ENCODE results near the gene TMX1.

TMX1 gene

GRCh38 chr14:51260225-51260624 is 20.2 kb downstream of the TMX1 start:
- no peaks in the 10 kb centered on the region for H3K9me3 ChIP-seq (ENCODE audit: control insufficient read depth, insufficient read depth, low read length)
- H3K79me2 ChIP-seq (ENCODE audit: control insufficient read depth, low read length) = no peaks in the 10 kb centered on the region
- H3K27ac ChIP-seq (ENCODE audit: low read depth, low read length) = no peak overlapping the region
- H3K36me3 ChIP-seq (ENCODE audit: control insufficient read depth, low read length) = peaks cover 46% of the 10 kb centered on the region
- no peak for TF ChIP-seq CTCF (IDR thresholded peaks at IDR 0.05; ENCODE audit: low read depth, low read length, poor library complexity, severe bottlenecking)
- no peak for TF ChIP-seq EZH2phosphoT487 (IDR thresholded peaks at IDR 0.05; ENCODE audit: borderline replicate concordance, low read length)
- no peak overlapping the region for H3K4me2 ChIP-seq (ENCODE audit: low read length)
- H3K4me3 ChIP-seq (ENCODE audit: low read length) = no peak overlapping the region
- H3K27me3 ChIP-seq (ENCODE audit: control insufficient read depth, low read length) = no peaks in the 10 kb centered on the region
- H4K20me1 ChIP-seq (ENCODE audit: control insufficient read depth, insufficient read depth, low read depth, low read length) = no peaks in the 10 kb centered on the region
- no peaks in the 10 kb centered on the region for H3F3A ChIP-seq (ENCODE audit: control insufficient read depth, insufficient read depth)
- peaks cover 7% of the 10 kb centered on the region for H3K4me1 ChIP-seq (ENCODE audit: control insufficient read depth, low read length)
- H3K9me2 ChIP-seq (replicated peaks; ENCODE audit: control insufficient read depth, low read length) = no peaks in the 10 kb centered on the region

GRCh38 chr14:51261151-51261550 is 21.1 kb downstream of the TMX1 start:
- Histone ChIP-seq H3K9me2 (replicated peaks; ENCODE audit: control insufficient read depth, low read length) (no peaks in the 10 kb centered on the region), H3K4me3 (ENCODE audit: low read length) (no peak overlapping the region), H3K36me3 (ENCODE audit: control insufficient read depth, low read length) (peaks cover 37% of the 10 kb centered on the region), H3K4me2 (ENCODE audit: low read length) (no peak overlapping the region), H3F3A (ENCODE audit: control insufficient read depth, insufficient read depth) (no peaks in the 10 kb centered on the region), H4K20me1 (ENCODE audit: control insufficient read depth, insufficient read depth, low read depth, low read length) (no peaks in the 10 kb centered on the region), H3K27me3 (ENCODE audit: control insufficient read depth, low read length) (no peaks in the 10 kb centered on the region), H3K4me1 (ENCODE audit: control insufficient read depth, low read length) (peaks cover 7% of the 10 kb centered on the region), H3K79me2 (ENCODE audit: control insufficient read depth, low read length) (no peaks in the 10 kb centered on the region), H3K27ac (ENCODE audit: low read depth, low read length) (no peak overlapping the region), H3K9me3 (ENCODE audit: control insufficient read depth, insufficient read depth, low read length) (no peaks in the 10 kb centered on the region)
- no peak for TF ChIP-seq EZH2phosphoT487 (IDR thresholded peaks at IDR 0.05; ENCODE audit: borderline replicate concordance, low read length)
- no peak for TF ChIP-seq CTCF (IDR thresholded peaks at IDR 0.05; ENCODE audit: low read depth, low read length, poor library complexity, severe bottlenecking)

GRCh38 chr14:51262868-51263267 is 22.8 kb downstream of the TMX1 start:
- no peak overlapping the region for H3K4me2 ChIP-seq (ENCODE audit: low read length)
- H3K4me3 ChIP-seq (ENCODE audit: low read length) = no peak overlapping the region
- H3K27me3 ChIP-seq (ENCODE audit: control insufficient read depth, low read length) = no peaks in the 10 kb centered on the region
- TF ChIP-seq CTCF (IDR thresholded peaks at IDR 0.05; ENCODE audit: low read depth, low read length, poor library complexity, severe bottlenecking) = no peak
- no peak for TF ChIP-seq EZH2phosphoT487 (IDR thresholded peaks at IDR 0.05; ENCODE audit: borderline replicate concordance, low read length)
- H3F3A ChIP-seq (ENCODE audit: control insufficient read depth, insufficient read depth) = no peaks in the 10 kb centered on the region
- H3K36me3 ChIP-seq (ENCODE audit: control insufficient read depth, low read length) = peaks cover 24% of the 10 kb centered on the region
- no peaks in the 10 kb centered on the region for H3K9me2 ChIP-seq (replicated peaks; ENCODE audit: control insufficient read depth, low read length)
- peaks cover 7% of the 10 kb centered on the region for H3K4me1 ChIP-seq (ENCODE audit: control insufficient read depth, low read length)
- no peaks in the 10 kb centered on the region for H4K20me1 ChIP-seq (ENCODE audit: control insufficient read depth, insufficient read depth, low read depth, low read length)
- H3K27ac ChIP-seq (ENCODE audit: low read depth, low read length) = no peak overlapping the region
- H3K79me2 ChIP-seq (ENCODE audit: control insufficient read depth, low read length) = no peaks in the 10 kb centered on the region
- H3K9me3 ChIP-seq (ENCODE audit: control insufficient read depth, insufficient read depth, low read length) = no peaks in the 10 kb centered on the region

- no peak for TF ChIP-seq EZH2phosphoT487 (IDR thresholded peaks at IDR 0.05; ENCODE audit: borderline replicate concordance, low read length)
- no peak for TF ChIP-seq CTCF (IDR thresholded peaks at IDR 0.05; ENCODE audit: low read depth, low read length, poor library complexity, severe bottlenecking)
- Histone ChIP-seq H3K27ac (ENCODE audit: low read depth, low read length) (no peak overlapping the region), H3K9me3 (ENCODE audit: control insufficient read depth, insufficient read depth, low read length) (no peaks in the 10 kb centered on the region), H3K9me2 (replicated peaks; ENCODE audit: control insufficient read depth, low read length) (no peaks in the 10 kb centered on the region), H3K4me2 (ENCODE audit: low read length) (no peak overlapping the region), H3K4me1 (ENCODE audit: control insufficient read depth, low read length) (peaks cover 3% of the 10 kb centered on the region), H3K36me3 (ENCODE audit: control insufficient read depth, low read length) (no peaks in the 10 kb centered on the region; the same call in 1 of the 2 replicates), H3K4me3 (ENCODE audit: low read length) (no peak overlapping the region), H4K20me1 (ENCODE audit: control insufficient read depth, insufficient read depth, low read depth, low read length) (no peaks in the 10 kb centered on the region), H3K79me2 (ENCODE audit: control insufficient read depth, low read length) (no peaks in the 10 kb centered on the region), H3K27me3 (ENCODE audit: control insufficient read depth, low read length) (no peaks in the 10 kb centered on the region), H3F3A (ENCODE audit: control insufficient read depth, insufficient read depth) (no peaks in the 10 kb centered on the region)
These were observed 29.6 kb downstream of the TMX1 start for GRCh38 chr14:51269634-51270033.

All from DOHH2 (cell line).